IPS-20b (cell line): ENCODE data around the gene FAM3B.

Source experiments
- H3K27ac ChIP-seq: one replicate; pipeline ENCODE4 v1.5.1; 2013; ENCODE audit warnings: low read length
- H3K27me3 ChIP-seq: 2 replicates; pipeline ENCODE4 v1.6.1; 2013; ENCODE audit warnings: mild to moderate bottlenecking, low read length, inconsistent platforms; ENCODE audit not compliant: insufficient read depth
- H3K36me3 ChIP-seq: 2 replicates; pipeline ENCODE4 v1.6.1; 2013; ENCODE audit warnings: low read depth, mild to moderate bottlenecking, inconsistent platforms, low read length, moderate library complexity; ENCODE audit not compliant: insufficient read depth
- H3K4me1 ChIP-seq: 2 replicates; pipeline ENCODE4 v1.6.1; 2013; ENCODE audit warnings: mild to moderate bottlenecking, control low read depth, inconsistent platforms, low read length, moderate library complexity; ENCODE audit not compliant: insufficient read depth
- H3K4me3 ChIP-seq: 2 replicates; pipeline ENCODE4 v1.5.1; 2013; ENCODE audit warnings: mild to moderate bottlenecking, low read length, inconsistent platforms
- H3K9ac ChIP-seq: 2 replicates; pipeline ENCODE4 v1.6.1; 2013; ENCODE audit warnings: low read depth, mild to moderate bottlenecking, inconsistent platforms, low read length, moderate library complexity
- H3K9me3 ChIP-seq: 2 replicates; pipeline ENCODE4 v1.6.1; 2013; ENCODE audit warnings: mild to moderate bottlenecking, low read depth, low read length, inconsistent platforms; ENCODE audit not compliant: insufficient read depth

The FAM3B gene

DNA sequence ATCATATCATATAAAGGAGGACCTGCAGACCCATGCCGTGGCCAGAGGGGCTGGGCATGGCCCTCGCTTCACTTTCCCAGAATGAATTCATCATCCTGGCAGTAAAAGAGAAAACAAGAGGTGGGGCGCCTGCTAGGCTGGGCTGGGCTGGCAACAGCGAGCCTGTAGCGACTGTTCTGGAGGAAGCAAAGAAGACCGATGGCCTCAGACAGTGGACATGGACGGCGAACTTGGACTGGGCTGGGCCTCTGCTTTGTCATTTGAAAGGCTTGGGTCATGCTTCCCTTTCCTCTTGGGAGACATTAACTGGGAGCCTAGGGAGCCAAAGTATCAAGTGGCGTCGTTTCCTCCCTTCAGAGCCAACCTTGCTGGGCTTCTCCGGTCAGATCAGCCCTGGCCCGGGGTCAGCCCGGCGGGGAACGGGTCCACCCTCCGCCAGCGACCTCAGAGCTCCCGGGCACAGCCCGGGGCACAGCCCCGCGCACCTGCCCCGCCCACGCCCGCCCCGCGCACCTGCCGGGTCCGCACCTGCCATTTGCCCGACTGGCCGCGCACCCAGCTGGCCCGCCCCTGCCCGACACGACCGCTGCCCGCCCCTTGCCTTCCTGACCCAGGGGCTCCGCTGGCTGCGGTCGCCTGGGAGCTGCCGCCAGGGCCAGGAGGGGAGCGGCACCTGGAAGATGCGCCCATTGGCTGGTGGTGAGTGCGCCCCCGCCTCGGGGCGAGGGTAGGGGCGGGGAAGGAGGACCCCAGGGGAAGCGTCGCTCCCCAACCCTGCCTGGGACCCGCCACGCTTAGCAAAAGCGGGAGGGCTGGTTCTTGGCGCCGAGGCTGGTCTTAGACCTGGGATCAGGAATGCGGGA lies at the start of gene FAM3B:
Gene FAM3B (plus strand): TSS at position 602 of the 863 bp plus-strand sequence. CDS start 79 bp downstream, at position 681.
- Histone ChIP-seq H3K9ac (peak within 1 kb of the TSS; percentile 47; the same call in 1 of the 2 replicates), H3K27ac (no peak within 1 kb of the TSS), H3K27me3 (peaks cover 37% of the 10 kb centered on the region), H3K36me3 (no peaks in the 10 kb centered on the region), H3K4me1 (no peaks in the 10 kb centered on the region), H3K9me3 (no peaks in the 10 kb centered on the region), H3K4me3 (peak within 1 kb of the TSS; percentile 76)

- Histone ChIP-seq H3K4me1 (no peaks in the 10 kb centered on the region), H3K9ac (no peak overlapping the region), H3K27ac (no peak overlapping the region), H3K4me3 (no peak overlapping the region), H3K9me3 (peaks cover 12% of the 10 kb centered on the region), H3K36me3 (no peaks in the 10 kb centered on the region), H3K27me3 (no peaks in the 10 kb centered on the region)
Measured at GRCh38 chr21:41267346-41267745, 49.3 kb upstream of the FAM3B start.

DNA sequence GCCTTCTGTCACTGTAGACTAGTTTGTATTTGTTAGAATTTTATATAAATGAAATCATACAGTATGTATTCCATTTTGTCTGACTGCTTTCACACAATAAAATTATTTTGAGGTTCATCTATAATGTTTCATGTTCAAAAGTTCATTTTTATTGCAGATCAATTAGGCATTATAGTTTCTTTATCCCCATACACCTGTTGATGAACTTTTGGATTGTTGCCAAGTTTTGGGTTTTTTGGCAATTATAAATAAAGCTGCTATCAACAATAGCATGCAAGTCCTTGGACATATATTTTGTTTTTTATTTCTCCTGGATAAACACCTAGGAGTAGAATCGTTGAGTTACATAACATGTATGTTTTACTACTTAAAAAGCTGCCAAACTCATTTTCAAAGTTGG lies 47.1 kb upstream of the FAM3B start:
- no peaks in the 10 kb centered on the region for H3K36me3 ChIP-seq
- no peak overlapping the region for H3K4me3 ChIP-seq
- H3K9me3 ChIP-seq = peaks cover 17% of the 10 kb centered on the region

GRCh38 chr21:41277196-41277595 lies 39.4 kb upstream of the FAM3B start:
- H3K9me3 ChIP-seq = peaks cover 7% of the 10 kb centered on the region
- peaks cover 6% of the 10 kb centered on the region; the same call in 1 of the 2 replicates for H3K4me1 ChIP-seq
- no peaks in the 10 kb centered on the region for H3K27me3 ChIP-seq
- no peak overlapping the region for H3K27ac ChIP-seq
- H3K36me3 ChIP-seq = no peaks in the 10 kb centered on the region
- no peak overlapping the region for H3K9ac ChIP-seq
- H3K4me3 ChIP-seq = no peak overlapping the region

More for the DNA sequence above, 47.1 kb upstream of the FAM3B start:
- no peaks in the 10 kb centered on the region for H3K4me1 ChIP-seq
- H3K9ac ChIP-seq = no peak overlapping the region
- no peaks in the 10 kb centered on the region for H3K27me3 ChIP-seq
- no peak overlapping the region for H3K27ac ChIP-seq

DNA sequence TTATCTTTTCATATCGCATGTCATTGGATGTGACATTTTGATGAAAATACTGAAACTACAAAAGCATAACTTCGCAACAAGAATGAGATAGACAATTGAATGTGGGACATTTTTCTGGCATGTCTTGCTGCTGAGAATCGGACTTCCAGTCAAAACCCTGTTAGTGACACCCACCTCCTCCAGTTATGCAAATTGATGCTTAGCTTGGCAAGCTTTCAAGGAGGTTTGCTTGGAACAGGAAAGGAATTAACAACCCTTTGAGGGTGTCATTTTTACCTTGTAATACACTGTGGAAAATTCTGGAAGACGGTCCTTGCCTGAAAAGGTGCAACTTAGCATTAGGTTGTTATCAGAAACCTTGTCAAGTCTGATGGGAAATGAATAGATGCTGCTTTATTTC lies 38.8 kb upstream of the FAM3B start:
- H3K27me3 ChIP-seq = peaks cover 1% of the 10 kb centered on the region; the same call in 1 of the 2 replicates
- peaks cover under 1% of the 10 kb centered on the region for H3K9me3 ChIP-seq
- H3K36me3 ChIP-seq = no peaks in the 10 kb centered on the region
- H3K4me1 ChIP-seq = peaks cover 6% of the 10 kb centered on the region; the same call in 1 of the 2 replicates
- no peak overlapping the region for H3K4me3 ChIP-seq
- no peak overlapping the region for H3K27ac ChIP-seq
- no peak overlapping the region for H3K9ac ChIP-seq

GRCh38 chr21:41280115-41280919 lies 36.3 kb upstream of the FAM3B start:
- no peaks in the 10 kb centered on the region for H3K36me3 ChIP-seq
- H3K9ac ChIP-seq = no peak overlapping the region
- H3K27me3 ChIP-seq = peaks cover 3% of the 10 kb centered on the region; the same call in 1 of the 2 replicates
- H3K4me1 ChIP-seq = peaks cover 6% of the 10 kb centered on the region; the same call in 1 of the 2 replicates
- no peaks in the 10 kb centered on the region; the same call in 1 of the 2 replicates for H3K9me3 ChIP-seq
- H3K4me3 ChIP-seq = no peak overlapping the region
- no peak overlapping the region for H3K27ac ChIP-seq

DNA sequence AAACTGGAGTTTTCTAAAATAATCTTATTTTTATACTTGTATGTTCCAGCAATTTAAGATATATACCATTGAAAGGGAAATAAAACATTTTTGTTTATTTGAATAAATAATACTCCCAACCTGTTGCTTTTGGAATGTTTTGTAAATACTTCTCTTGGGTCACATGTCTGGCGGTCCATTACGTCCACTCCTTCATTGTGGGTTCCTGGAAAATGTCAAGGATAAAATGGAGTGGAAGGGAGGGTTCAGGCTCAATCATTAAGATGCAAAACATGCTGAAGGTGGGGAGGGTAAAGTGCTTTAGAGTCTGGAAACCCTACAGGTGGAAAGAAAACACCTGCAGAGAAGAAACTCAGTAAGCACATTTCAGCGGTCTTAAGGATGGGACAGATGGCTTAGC lies 34.2 kb upstream of the FAM3B start:
- Histone ChIP-seq H3K9me3 (no peaks in the 10 kb centered on the region), H3K9ac (no peak overlapping the region), H3K27ac (no peak overlapping the region), H3K36me3 (no peaks in the 10 kb centered on the region), H3K27me3 (peaks cover 3% of the 10 kb centered on the region; the same call in 1 of the 2 replicates), H3K4me3 (no peak overlapping the region), H3K4me1 (peaks cover 6% of the 10 kb centered on the region; the same call in 1 of the 2 replicates)

- Histone ChIP-seq H3K9me3 (no peaks in the 10 kb centered on the region), H3K27ac (no peak overlapping the region), H3K9ac (no peak overlapping the region)
Measured at GRCh38 chr21:41283211-41283818, 33.3 kb upstream of the FAM3B start.

GRCh38 chr21:41289431-41289830 lies 27.2 kb upstream of the FAM3B start:
- Histone ChIP-seq H3K4me1 (no peaks in the 10 kb centered on the region; the same call in 1 of the 2 replicates), H3K36me3 (no peaks in the 10 kb centered on the region)

More at GRCh38 chr21:41283211-41283818, 33.3 kb upstream of the FAM3B start:
- peaks cover 3% of the 10 kb centered on the region; the same call in 1 of the 2 replicates for H3K27me3 ChIP-seq
- no peaks in the 10 kb centered on the region for H3K36me3 ChIP-seq
- H3K4me1 ChIP-seq = no peaks in the 10 kb centered on the region
- no peak overlapping the region for H3K4me3 ChIP-seq

GRCh38 chr21:41290106-41290799 lies 26.3 kb upstream of the FAM3B start:
- H3K9ac ChIP-seq = no peak overlapping the region
- H3K4me3 ChIP-seq = no peak overlapping the region
- no peaks in the 10 kb centered on the region; the same call in 1 of the 2 replicates for H3K4me1 ChIP-seq

More at GRCh38 chr21:41289431-41289830, 27.2 kb upstream of the FAM3B start:
- Histone ChIP-seq H3K9ac (no peak overlapping the region), H3K27ac (no peak overlapping the region), H3K27me3 (no peaks in the 10 kb centered on the region), H3K9me3 (peaks cover 16% of the 10 kb centered on the region), H3K4me3 (no peak overlapping the region)

More at GRCh38 chr21:41290106-41290799, 26.3 kb upstream of the FAM3B start:
- Histone ChIP-seq H3K27ac (no peak overlapping the region), H3K27me3 (no peaks in the 10 kb centered on the region), H3K9me3 (peaks cover 16% of the 10 kb centered on the region), H3K36me3 (no peaks in the 10 kb centered on the region)
